ENCODE results near the gene GULP1. TPM values are rescaled to one million over a fixed set of nuclear protein-coding genes. Genes with fewer than 3 reads are reported as not detected.

The GULP1 gene
- total and polyA plus RNA-seq, 2 donors (not counting 1 experiment from before 2014, with no cell fraction given) = 43.5 to 82.4 TPM

DNA sequence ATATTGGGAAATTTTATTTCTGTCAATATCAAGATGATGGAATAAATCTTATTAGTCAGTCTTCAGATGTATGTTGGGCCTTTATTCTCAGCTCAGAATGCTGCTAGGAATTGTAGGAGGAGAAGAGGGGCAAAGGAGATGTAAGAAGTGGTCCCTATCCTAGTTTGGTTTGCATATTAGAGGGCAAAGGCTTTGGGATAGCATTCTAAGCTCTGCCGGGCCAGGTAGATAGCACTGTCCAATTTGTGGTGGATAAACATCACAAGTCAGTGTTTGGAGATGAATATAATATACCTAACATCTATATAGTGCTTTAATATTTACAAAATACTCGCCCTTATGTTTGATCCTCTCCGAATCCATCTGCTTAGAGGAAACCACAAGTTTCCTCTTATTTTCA lies 149.2 kb downstream of the GULP1 start:
- no peaks in the 10 kb centered on the region for H3K9me3 ChIP-seq (ENCODE audit: control insufficient read depth, insufficient read depth, low read depth, low read length)
- DNase-seq (ENCODE audit: low read depth in 2 of 2) = no peak
- H4K20me1 ChIP-seq (ENCODE audit: control insufficient read depth, extremely low read depth, insufficient read depth, low read length) = no peaks in the 10 kb centered on the region
- H3K4me1 ChIP-seq (ENCODE audit: control insufficient read depth, extremely low read depth, insufficient read depth, low read length) = no peaks in the 10 kb centered on the region
- H2AFZ ChIP-seq (ENCODE audit: low read length) = no peak overlapping the region
- no peak overlapping the region for H3K9ac ChIP-seq (ENCODE audit: insufficient read depth, low read length)
- no peak overlapping the region for H3K4me3 ChIP-seq (replicated peaks in 1 of 4; ENCODE audit: control extremely low read depth in 1 of 4, insufficient read depth in 1 of 4, low read depth in 3 of 4, low read length in 4 of 4)
- no peak overlapping the region for H3K27ac ChIP-seq (ENCODE audit: insufficient read depth, low read length)
- H3K4me2 ChIP-seq (ENCODE audit: extremely low read depth, insufficient read depth, low read length) = no peak overlapping the region
- H3K36me3 ChIP-seq (ENCODE audit: control insufficient read depth, insufficient read depth, low read length) = no peaks in the 10 kb centered on the region
- TF ChIP-seq EZH2 (IDR thresholded peaks at IDR 0.05; ENCODE audit: low read length, missing control alignments) (no peak), CTCF (conservative IDR thresholded peaks at IDR 0.05 in 1 of 2, IDR thresholded peaks at IDR 0.05 in 1 of 2; ENCODE audit: low read depth in 1 of 2, low read length in 2 of 2) (no peak)
- H3K79me2 ChIP-seq (ENCODE audit: control insufficient read depth, insufficient read depth, low read length) = no peaks in the 10 kb centered on the region
- H3K27me3 ChIP-seq (ENCODE audit: control insufficient read depth, insufficient read depth, low read length) = no peaks in the 10 kb centered on the region

GRCh38 chr2:188441288-188441947 lies 149.7 kb downstream of the GULP1 start:
- Histone ChIP-seq H3K9me3 (ENCODE audit: control insufficient read depth, insufficient read depth, low read depth, low read length) (no peaks in the 10 kb centered on the region), H3K4me2 (ENCODE audit: extremely low read depth, insufficient read depth, low read length) (no peak overlapping the region), H3K4me3 (replicated peaks in 1 of 4; ENCODE audit: control extremely low read depth in 1 of 4, insufficient read depth in 1 of 4, low read depth in 3 of 4, low read length in 4 of 4) (no peak overlapping the region), H3K79me2 (ENCODE audit: control insufficient read depth, insufficient read depth, low read length) (no peaks in the 10 kb centered on the region), H3K4me1 (ENCODE audit: control insufficient read depth, extremely low read depth, insufficient read depth, low read length) (no peaks in the 10 kb centered on the region), H4K20me1 (ENCODE audit: control insufficient read depth, extremely low read depth, insufficient read depth, low read length) (no peaks in the 10 kb centered on the region), H3K27ac (ENCODE audit: insufficient read depth, low read length) (no peak overlapping the region), H3K27me3 (ENCODE audit: control insufficient read depth, insufficient read depth, low read length) (no peaks in the 10 kb centered on the region), H3K9ac (ENCODE audit: insufficient read depth, low read length) (no peak overlapping the region), H3K36me3 (ENCODE audit: control insufficient read depth, insufficient read depth, low read length) (no peaks in the 10 kb centered on the region), H2AFZ (ENCODE audit: low read length) (no peak overlapping the region)
- no peak for DNase-seq (ENCODE audit: low read depth in 2 of 2)
- TF ChIP-seq CTCF (conservative IDR thresholded peaks at IDR 0.05 in 1 of 2, IDR thresholded peaks at IDR 0.05 in 1 of 2; ENCODE audit: low read depth in 1 of 2, low read length in 2 of 2) = no peak

DNA sequence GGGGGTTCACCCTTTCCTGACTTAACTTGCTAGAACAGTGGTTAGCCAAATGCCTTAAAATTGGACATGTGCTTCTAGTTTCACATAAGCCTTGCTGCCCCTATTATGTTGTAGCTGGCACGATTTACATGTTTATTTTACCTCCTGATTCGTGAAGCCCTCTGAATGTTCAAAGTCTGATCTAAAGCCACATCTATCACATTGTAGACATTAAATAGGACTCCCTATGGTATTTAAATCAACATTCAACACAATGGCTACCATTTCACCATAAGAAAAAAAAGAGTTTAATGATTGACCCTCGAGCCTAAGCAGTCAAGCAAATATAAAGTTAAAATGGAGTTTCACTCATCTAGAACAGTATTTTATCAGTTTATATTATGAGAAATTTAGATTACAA lies 151.5 kb downstream of the GULP1 start:
- Histone ChIP-seq H3K4me1 (ENCODE audit: control insufficient read depth, extremely low read depth, insufficient read depth, low read length) (no peaks in the 10 kb centered on the region), H3K4me2 (ENCODE audit: extremely low read depth, insufficient read depth, low read length) (no peak overlapping the region), H3K27ac (ENCODE audit: insufficient read depth, low read length) (no peak overlapping the region), H3K27me3 (ENCODE audit: control insufficient read depth, insufficient read depth, low read length) (no peaks in the 10 kb centered on the region), H3K79me2 (ENCODE audit: control insufficient read depth, insufficient read depth, low read length) (no peaks in the 10 kb centered on the region), H2AFZ (ENCODE audit: low read length) (no peak overlapping the region), H3K4me3 (replicated peaks in 1 of 4; ENCODE audit: control extremely low read depth in 1 of 4, insufficient read depth in 1 of 4, low read depth in 3 of 4, low read length in 4 of 4) (no peak overlapping the region), H3K36me3 (ENCODE audit: control insufficient read depth, insufficient read depth, low read length) (no peaks in the 10 kb centered on the region), H3K9ac (ENCODE audit: insufficient read depth, low read length) (no peak overlapping the region), H3K9me3 (ENCODE audit: control insufficient read depth, insufficient read depth, low read depth, low read length) (no peaks in the 10 kb centered on the region), H4K20me1 (ENCODE audit: control insufficient read depth, extremely low read depth, insufficient read depth, low read length) (no peaks in the 10 kb centered on the region)
- no peak for DNase-seq (ENCODE audit: low read depth in 2 of 2)
- TF ChIP-seq CTCF (conservative IDR thresholded peaks at IDR 0.05 in 1 of 2, IDR thresholded peaks at IDR 0.05 in 1 of 2; ENCODE audit: low read depth in 1 of 2, low read length in 2 of 2) (no peak), EZH2 (IDR thresholded peaks at IDR 0.05; ENCODE audit: low read length, missing control alignments) (no peak)
